WI38 (cell line): Measurements from ENCODE around the gene SEMA6B.

Experiments used
- H3K4me3 ChIP-seq: 2 replicates; pipeline ENCODE4 v1.5.1; 2011; ENCODE audit warnings: low read depth, mild to moderate bottlenecking, control low read depth, low read length
- CTCF ChIP-seq: IDR thresholded peaks from 2 replicates; pipeline ENCODE4 v1.5.1; 2012; ENCODE audit warnings: low read depth, mild to moderate bottlenecking, control low read depth, low read length

SEMA6B gene

GRCh38 chr19:4493104-4493928 lies 66.2 kb downstream of the SEMA6B start:
- no peak overlapping the region for H3K4me3 ChIP-seq
- no peak for TF ChIP-seq CTCF
